ENCODE measurements around the gene PIP5KL1.

Gene PIP5KL1

GRCh38 chr9:127912882-127913281 lies 17.7 kb downstream of the PIP5KL1 start:
- no peaks in the 10 kb centered on the region for H3K36me3 ChIP-seq (ENCODE audit: control insufficient read depth, insufficient read depth, low read length)
- peaks cover 4% of the 10 kb centered on the region for H3K4me1 ChIP-seq (ENCODE audit: control insufficient read depth, insufficient read depth, low read length)

GRCh38 chr9:127912296-127912695 lies 18.3 kb downstream of the PIP5KL1 start:
- H3K4me1 ChIP-seq (ENCODE audit: control insufficient read depth, insufficient read depth, low read length) = peaks cover 1% of the 10 kb centered on the region
- peaks cover 8% of the 10 kb centered on the region for H3K27me3 ChIP-seq (ENCODE audit: control insufficient read depth, insufficient read depth, low read length)
- no peaks in the 10 kb centered on the region for H3K9me3 ChIP-seq (ENCODE audit: control insufficient read depth, insufficient read depth, low read length)
- no peak overlapping the region for H3K4me3 ChIP-seq (ENCODE audit: low read depth, low read length)
- no peak overlapping the region for H3K9ac ChIP-seq (ENCODE audit: low read depth, low read length)
- H3K36me3 ChIP-seq (ENCODE audit: control insufficient read depth, insufficient read depth, low read length) = no peaks in the 10 kb centered on the region

More at GRCh38 chr9:127912882-127913281, 17.7 kb downstream of the PIP5KL1 start:
- H3K9me3 ChIP-seq (ENCODE audit: control insufficient read depth, insufficient read depth, low read length) = no peaks in the 10 kb centered on the region
- H3K9ac ChIP-seq (ENCODE audit: low read depth, low read length) = no peak overlapping the region
- H3K4me3 ChIP-seq (ENCODE audit: low read depth, low read length) = no peak overlapping the region
- peaks cover 8% of the 10 kb centered on the region for H3K27me3 ChIP-seq (ENCODE audit: control insufficient read depth, insufficient read depth, low read length)

- Histone ChIP-seq H3K9me3 (ENCODE audit: control insufficient read depth, insufficient read depth, low read length) (no peaks in the 10 kb centered on the region), H3K36me3 (ENCODE audit: control insufficient read depth, insufficient read depth, low read length) (no peaks in the 10 kb centered on the region), H3K4me3 (ENCODE audit: low read depth, low read length) (no peak overlapping the region), H3K9ac (ENCODE audit: low read depth, low read length) (no peak overlapping the region), H3K4me1 (ENCODE audit: control insufficient read depth, insufficient read depth, low read length) (no peaks in the 10 kb centered on the region), H3K27me3 (ENCODE audit: control insufficient read depth, insufficient read depth, low read length) (no peaks in the 10 kb centered on the region)
Observed at GRCh38 chr9:127910613-127911205, 19.9 kb downstream of the PIP5KL1 start.

- no peaks in the 10 kb centered on the region for H3K27me3 ChIP-seq (ENCODE audit: control insufficient read depth, insufficient read depth, low read length)
- no peaks in the 10 kb centered on the region for H3K9me3 ChIP-seq (ENCODE audit: control insufficient read depth, insufficient read depth, low read length)
- H3K4me1 ChIP-seq (ENCODE audit: control insufficient read depth, insufficient read depth, low read length) = peaks cover under 1% of the 10 kb centered on the region
- H3K36me3 ChIP-seq (ENCODE audit: control insufficient read depth, insufficient read depth, low read length) = no peaks in the 10 kb centered on the region
- H3K4me3 ChIP-seq (ENCODE audit: low read depth, low read length) = no peak overlapping the region
- H3K9ac ChIP-seq (ENCODE audit: low read depth, low read length) = no peak overlapping the region
Observed at GRCh38 chr9:127909839-127910273, 20.7 kb downstream of the PIP5KL1 start.

GRCh38 chr9:127908660-127908926 lies 22.0 kb downstream of the PIP5KL1 start:
- Histone ChIP-seq H3K4me3 (ENCODE audit: low read depth, low read length) (no peak overlapping the region), H3K4me1 (ENCODE audit: control insufficient read depth, insufficient read depth, low read length) (peaks cover 10% of the 10 kb centered on the region), H3K36me3 (ENCODE audit: control insufficient read depth, insufficient read depth, low read length) (no peaks in the 10 kb centered on the region), H3K9ac (ENCODE audit: low read depth, low read length) (no peak overlapping the region), H3K27me3 (ENCODE audit: control insufficient read depth, insufficient read depth, low read length) (no peaks in the 10 kb centered on the region), H3K9me3 (ENCODE audit: control insufficient read depth, insufficient read depth, low read length) (no peaks in the 10 kb centered on the region)

GRCh38 chr9:127907867-127908659 lies 22.5 kb downstream of the PIP5KL1 start:
- H3K4me3 ChIP-seq (ENCODE audit: low read depth, low read length) = no peak overlapping the region
- no peaks in the 10 kb centered on the region for H3K27me3 ChIP-seq (ENCODE audit: control insufficient read depth, insufficient read depth, low read length)
- no peak overlapping the region for H3K9ac ChIP-seq (ENCODE audit: low read depth, low read length)
- H3K9me3 ChIP-seq (ENCODE audit: control insufficient read depth, insufficient read depth, low read length) = no peaks in the 10 kb centered on the region
- peaks cover 10% of the 10 kb centered on the region for H3K4me1 ChIP-seq (ENCODE audit: control insufficient read depth, insufficient read depth, low read length)
- H3K36me3 ChIP-seq (ENCODE audit: control insufficient read depth, insufficient read depth, low read length) = no peaks in the 10 kb centered on the region

GRCh38 chr9:127905788-127906191 lies 24.8 kb downstream of the PIP5KL1 start:
- H3K36me3 ChIP-seq (ENCODE audit: control insufficient read depth, insufficient read depth, low read length) = no peaks in the 10 kb centered on the region
- H3K9me3 ChIP-seq (ENCODE audit: control insufficient read depth, insufficient read depth, low read length) = no peaks in the 10 kb centered on the region
- peaks cover 10% of the 10 kb centered on the region for H3K4me1 ChIP-seq (ENCODE audit: control insufficient read depth, insufficient read depth, low read length)
- no peak overlapping the region for H3K9ac ChIP-seq (ENCODE audit: low read depth, low read length)
- H3K4me3 ChIP-seq (ENCODE audit: low read depth, low read length) = no peak overlapping the region
- H3K27me3 ChIP-seq (ENCODE audit: control insufficient read depth, insufficient read depth, low read length) = no peaks in the 10 kb centered on the region

- Histone ChIP-seq H3K4me3 (ENCODE audit: low read depth, low read length) (no peak overlapping the region), H3K9ac (ENCODE audit: low read depth, low read length) (no peak overlapping the region), H3K36me3 (ENCODE audit: control insufficient read depth, insufficient read depth, low read length) (no peaks in the 10 kb centered on the region), H3K9me3 (ENCODE audit: control insufficient read depth, insufficient read depth, low read length) (no peaks in the 10 kb centered on the region), H3K27me3 (ENCODE audit: control insufficient read depth, insufficient read depth, low read length) (peaks cover under 1% of the 10 kb centered on the region), H3K4me1 (ENCODE audit: control insufficient read depth, insufficient read depth, low read length) (peaks cover 10% of the 10 kb centered on the region)
Observed at GRCh38 chr9:127905004-127905728, 25.4 kb downstream of the PIP5KL1 start.

GRCh38 chr9:127904561-127905003 lies 26.0 kb downstream of the PIP5KL1 start:
- Histone ChIP-seq H3K9ac (ENCODE audit: low read depth, low read length) (no peak overlapping the region), H3K27me3 (ENCODE audit: control insufficient read depth, insufficient read depth, low read length) (peaks cover 6% of the 10 kb centered on the region), H3K9me3 (ENCODE audit: control insufficient read depth, insufficient read depth, low read length) (no peaks in the 10 kb centered on the region), H3K4me1 (ENCODE audit: control insufficient read depth, insufficient read depth, low read length) (peaks cover 14% of the 10 kb centered on the region), H3K36me3 (ENCODE audit: control insufficient read depth, insufficient read depth, low read length) (no peaks in the 10 kb centered on the region), H3K4me3 (ENCODE audit: low read depth, low read length) (no peak overlapping the region)

GRCh38 chr9:127903557-127904475 lies 26.8 kb downstream of the PIP5KL1 start:
- H3K27me3 ChIP-seq (ENCODE audit: control insufficient read depth, insufficient read depth, low read length) = peaks cover 6% of the 10 kb centered on the region
- H3K9ac ChIP-seq (ENCODE audit: low read depth, low read length) = no peak overlapping the region
- H3K4me3 ChIP-seq (ENCODE audit: low read depth, low read length) = peak overlapping the region; percentile 18
- H3K36me3 ChIP-seq (ENCODE audit: control insufficient read depth, insufficient read depth, low read length) = no peaks in the 10 kb centered on the region
- no peaks in the 10 kb centered on the region for H3K9me3 ChIP-seq (ENCODE audit: control insufficient read depth, insufficient read depth, low read length)
- peaks cover 14% of the 10 kb centered on the region for H3K4me1 ChIP-seq (ENCODE audit: control insufficient read depth, insufficient read depth, low read length)

Data from iPS-15b (cell line).